Nephron (organoid): Measurements from ENCODE around the gene UBAC1.

Experiments used
- H3K27ac Mint-ChIP-seq, 3 experiments: 2 replicates each; pipeline ENCODE4 v1.8.0; 2020; ENCODE audit warnings: mixed read lengths in 3 of 3, mild to moderate bottlenecking in 2 of 3, moderate library complexity in 1 of 3
- H3K27me3 Mint-ChIP-seq: 2 replicates; pipeline ENCODE4 v1.8.0; 2021; ENCODE audit warnings: low read depth, mild to moderate bottlenecking, moderate library complexity, mixed read lengths
- H3K36me3 Mint-ChIP-seq: 2 replicates; pipeline ENCODE4 v1.8.0; 2020; ENCODE audit warnings: low read depth, mixed read lengths
- H3K4me1 Mint-ChIP-seq: 2 replicates; pipeline ENCODE4 v1.8.0; 2020; ENCODE audit warnings: mixed read lengths
- H3K4me3 Mint-ChIP-seq, 3 experiments: 2 replicates each; pipeline ENCODE4 v1.8.0; 2020; ENCODE audit warnings: mild to moderate bottlenecking in 3 of 3, mixed read lengths in 3 of 3, moderate library complexity in 2 of 3
- H3K9me3 Mint-ChIP-seq: 2 replicates; pipeline ENCODE4 v1.8.0; 2020; ENCODE audit warnings: mixed read lengths
- CTCF ChIP-seq, 3 experiments: fragments of 200-600 bp; sonication (generic); IDR thresholded peaks; one replicate each; pipeline ENCODE4 v1.5.0; 2021; ENCODE audit warnings: antibody characterized with exemption in 3 of 3; ENCODE audit not compliant: unreplicated experiment in 3 of 3

Gene UBAC1

GRCh38 chr9:135908093-135908753 lies 53.0 kb downstream of the UBAC1 start:
- H3K9me3 Mint-ChIP-seq, result peaks cover 33% of the 10 kb centered on the region

GRCh38 chr9:135907431-135908092 lies 53.6 kb downstream of the UBAC1 start, which contains the start of gene CAMSAP1:
Gene CAMSAP1 (minus strand): TSS chr9:135907546. CDS start chr9:135907159, 387 bp downstream.
- peak within 1 kb of the TSS; percentile 87 to 98 (median 96) for H3K4me3 Mint-ChIP-seq
- TF ChIP-seq CTCF (IDR thresholded peaks at IDR 0.05; ENCODE audit: unreplicated experiment in 3 of 3), result no peak
- peaks cover 33% of the 10 kb centered on the region for H3K9me3 Mint-ChIP-seq
- peak within 1 kb of the TSS; percentile 90 to 95 (median 92) for H3K27ac Mint-ChIP-seq
- H3K27me3 Mint-ChIP-seq, result no peaks in the 10 kb centered on the region
- peaks cover 46% of the 10 kb centered on the region for H3K4me1 Mint-ChIP-seq
- peaks cover 72% of the 10 kb centered on the region for H3K36me3 Mint-ChIP-seq

More at GRCh38 chr9:135908093-135908753, 53.0 kb downstream of the UBAC1 start:
- Mint-ChIP-seq H3K4me1 (peaks cover 40% of the 10 kb centered on the region), H3K27ac (peak overlapping the region; percentile 17 to 54 (median 44)), H3K4me3 (peak overlapping the region; percentile 75 to 84 (median 79)), H3K36me3 (peaks cover 71% of the 10 kb centered on the region), H3K27me3 (no peaks in the 10 kb centered on the region)
- TF ChIP-seq CTCF (IDR thresholded peaks at IDR 0.05; ENCODE audit: unreplicated experiment in 3 of 3), result no peak

GRCh38 chr9:135907006-135907430 lies 54.2 kb downstream of the UBAC1 start:
- peaks cover 46% of the 10 kb centered on the region for H3K4me1 Mint-ChIP-seq
- no peak overlapping the region for H3K27ac Mint-ChIP-seq
- H3K4me3 Mint-ChIP-seq, result peak overlapping the region in 1 of 3 experiments; percentile 37
- TF ChIP-seq CTCF (IDR thresholded peaks at IDR 0.05; ENCODE audit: unreplicated experiment in 3 of 3), result no peak
- H3K27me3 Mint-ChIP-seq, result no peaks in the 10 kb centered on the region
- H3K36me3 Mint-ChIP-seq, result peaks cover 72% of the 10 kb centered on the region
- H3K9me3 Mint-ChIP-seq, result peaks cover 35% of the 10 kb centered on the region

GRCh38 chr9:135906291-135907005 lies 54.7 kb downstream of the UBAC1 start:
- H3K27me3 Mint-ChIP-seq, result peaks cover 4% of the 10 kb centered on the region
- peak overlapping the region; percentile 87 to 98 (median 96) for H3K4me3 Mint-ChIP-seq
- H3K27ac Mint-ChIP-seq, result peak overlapping the region; percentile 90 to 95 (median 92)
- peaks cover 35% of the 10 kb centered on the region for H3K9me3 Mint-ChIP-seq
- TF ChIP-seq CTCF (IDR thresholded peaks at IDR 0.05; ENCODE audit: unreplicated experiment in 3 of 3), result no peak
- H3K4me1 Mint-ChIP-seq, result peaks cover 46% of the 10 kb centered on the region
- H3K36me3 Mint-ChIP-seq, result peaks cover 72% of the 10 kb centered on the region

GRCh38 chr9:135905380-135906258 lies 55.6 kb downstream of the UBAC1 start:
- peak overlapping the region; percentile 90 to 95 (median 92) for H3K27ac Mint-ChIP-seq
- peaks cover 46% of the 10 kb centered on the region for H3K4me1 Mint-ChIP-seq
- H3K27me3 Mint-ChIP-seq, result peaks cover 4% of the 10 kb centered on the region
- H3K36me3 Mint-ChIP-seq, result peaks cover 71% of the 10 kb centered on the region
- peaks cover 31% of the 10 kb centered on the region for H3K9me3 Mint-ChIP-seq
- no peak for TF ChIP-seq CTCF (IDR thresholded peaks at IDR 0.05; ENCODE audit: unreplicated experiment in 3 of 3)
- H3K4me3 Mint-ChIP-seq, result peak overlapping the region; percentile 87 to 98 (median 96)
